HEK293 (cell line): ENCODE data around the gene STX1B.

ENCODE experiments used
- CTCF ChIA-PET: fragments of 350-600 bp; formaldehyde crosslinking; extraction: SDS; loops from one replicate; lab custom pipeline; 2021; ENCODE audit warnings: antibody characterized with exemption; lab: Yijun Ruan, JAX
- POLR2A ChIA-PET: fragments of 300-600 bp; formaldehyde crosslinking; extraction: SDS; loops from one replicate; lab custom pipeline; 2020; ENCODE audit warnings: antibody characterized with exemption, inconsistent platforms; lab: Yijun Ruan, JAX
- H3K27ac ChIP-seq: fragments of 200-500 bp; sonication (Bioruptor generic); 2 replicates; pipeline ENCODE4 v1.5.1; 2014; ENCODE audit warnings: low read depth, low read length, control low read depth, inconsistent platforms; ENCODE audit errors: extremely low read depth
- H3K36me3 ChIP-seq, 2 experiments: fragments of 200-500 bp in 1 of 2; sonication (Bioruptor generic) in 1 of 2; 1 replicate in 1 of 2; 2 replicates in 1 of 2; pipeline ENCODE4 v1.5.1; 2014 to 2017; ENCODE audit warnings: inconsistent platforms in 2 of 2, low read length in 2 of 2; ENCODE audit not compliant: control insufficient read depth in 2 of 2, insufficient read depth in 1 of 2
- H3K4me1 ChIP-seq: fragments of 200-500 bp; sonication (Bioruptor generic); 2 replicates; pipeline ENCODE4 v1.5.1; 2014; ENCODE audit warnings: mild to moderate bottlenecking, low read length, inconsistent platforms; ENCODE audit not compliant: control insufficient read depth, insufficient read depth
- H3K4me3 ChIP-seq: 2 replicates; pipeline ENCODE4 v1.5.1; 2011; ENCODE audit warnings: low read depth, mild to moderate bottlenecking, control low read depth, low read length, moderate library complexity
- H3K9me3 ChIP-seq: fragments of 200-500 bp; sonication (Bioruptor generic); 2 replicates; pipeline ENCODE4 v1.5.1; 2014; ENCODE audit warnings: low read depth, low read length, inconsistent platforms; ENCODE audit not compliant: control insufficient read depth, insufficient read depth
- CTCF ChIP-seq: fragments of 450-650 bp; formaldehyde crosslinking; IDR thresholded peaks from 2 replicates; pipeline ENCODE4 v1.5.1; 2016; ENCODE audit warnings: missing biosample characterization, missing genetic modification characterization
- EGR2 ChIP-seq: fragments of 450-650 bp; formaldehyde crosslinking; IDR thresholded peaks from 2 replicates; pipeline ENCODE4 v1.5.1; 2016; ENCODE audit warnings: low read depth, missing biosample characterization, missing genetic modification characterization
- IKZF3 ChIP-seq: fragments of 450-650 bp; IDR thresholded peaks from 2 replicates; pipeline ENCODE4 v1.5.0; 2018; ENCODE audit warnings: missing biosample characterization, mild to moderate bottlenecking, missing genetic modification characterization, moderate library complexity
- MYNN ChIP-seq: fragments of 450-650 bp; formaldehyde crosslinking; IDR thresholded peaks from 2 replicates; pipeline ENCODE4 v1.5.1; 2016; ENCODE audit warnings: missing biosample characterization, missing genetic modification characterization, borderline replicate concordance
- PRDM1 ChIP-seq: fragments of 450-650 bp; formaldehyde crosslinking; IDR thresholded peaks from 2 replicates; pipeline ENCODE4; 2016; ENCODE audit warnings: missing biosample characterization, missing genetic modification characterization
- SCRT2 ChIP-seq: fragments of 450-650 bp; formaldehyde crosslinking; IDR thresholded peaks from 2 replicates; pipeline ENCODE4 v1.5.1; 2016; ENCODE audit warnings: missing biosample characterization, missing genetic modification characterization
- ZBTB11 ChIP-seq: fragments of 450-650 bp; formaldehyde crosslinking; conservative IDR thresholded peaks from 2 replicates; pipeline ENCODE4 v1.5.1; 2016; ENCODE audit warnings: low read depth, missing biosample characterization, missing genetic modification characterization
- ZBTB17 ChIP-seq: fragments of 450-650 bp; formaldehyde crosslinking; IDR thresholded peaks from 2 replicates; pipeline ENCODE4 v1.5.1; 2016; ENCODE audit warnings: missing biosample characterization, missing genetic modification characterization
- ZIC2 ChIP-seq: fragments of 450-650 bp; formaldehyde crosslinking; IDR thresholded peaks from 2 replicates; pipeline ENCODE4 v1.5.1; 2016; ENCODE audit warnings: missing biosample characterization, missing genetic modification characterization
- ZNF211 ChIP-seq: fragments of 450-650 bp; formaldehyde crosslinking; IDR thresholded peaks from 2 replicates; pipeline ENCODE4 v1.5.1; 2016; ENCODE audit warnings: low read depth, missing biosample characterization, missing genetic modification characterization
- ZNF248 ChIP-seq: fragments of 450-650 bp; formaldehyde crosslinking; IDR thresholded peaks from 2 replicates; pipeline ENCODE4 v1.5.1; 2017; ENCODE audit warnings: missing biosample characterization, missing genetic modification characterization
- ZNF280D ChIP-seq: fragments of 450-650 bp; formaldehyde crosslinking; IDR thresholded peaks from 2 replicates; pipeline ENCODE4 v1.5.1; 2016; ENCODE audit warnings: missing biosample characterization, missing genetic modification characterization
- ZNF610 ChIP-seq: fragments of 450-650 bp; formaldehyde crosslinking; IDR thresholded peaks from 2 replicates; pipeline ENCODE4 v1.5.1; 2016; ENCODE audit warnings: missing biosample characterization, missing genetic modification characterization, borderline replicate concordance
- ZNF626 ChIP-seq: fragments of 450-650 bp; sonication (Bioruptor Pico); formaldehyde crosslinking; IDR thresholded peaks from 2 replicates; pipeline ENCODE4 v1.5.1; 2018; ENCODE audit warnings: missing biosample characterization, missing genetic modification characterization, inconsistent platforms
- ZNF645 ChIP-seq: fragments of 450-650 bp; formaldehyde crosslinking; IDR thresholded peaks from 2 replicates; pipeline ENCODE4; 2016; ENCODE audit warnings: missing biosample characterization, missing genetic modification characterization
- ZNF654 ChIP-seq: fragments of 450-650 bp; formaldehyde crosslinking; IDR thresholded peaks from 2 replicates; pipeline ENCODE4 v1.5.1; 2016; ENCODE audit warnings: low read depth, missing biosample characterization, missing genetic modification characterization
- ZNF776 ChIP-seq: fragments of 450-650 bp; formaldehyde crosslinking; IDR thresholded peaks from 2 replicates; pipeline ENCODE4 v1.5.0; 2017; ENCODE audit warnings: missing biosample characterization, missing genetic modification characterization, borderline replicate concordance
- ZSCAN16 ChIP-seq: fragments of 450-650 bp; formaldehyde crosslinking; IDR thresholded peaks from 2 replicates; pipeline ENCODE4 v1.5.1; 2016; ENCODE audit warnings: missing biosample characterization, missing genetic modification characterization
- TF ChIP-seq, protein P1 (sequence below): fragments of 450-650 bp; formaldehyde crosslinking; IDR thresholded peaks from 2 replicates; pipeline ENCODE4 v1.5.1; 2016; ENCODE audit warnings: missing biosample characterization, missing genetic modification characterization

Gene STX1B

GRCh38 chr16:30977502-30977901, 32.9 kb downstream of the STX1B start:
- CTCF ChIA-PET = interaction anchor here (0.6 to 1.5 kb wide), 6 partner anchors 21 to 1170 kb away, joined by 3 to 5 read pairs (median 3); no protein-coding TSS in a partner anchor
- TF ChIP-seq CTCF (tag by site-specific recombination) (peak; percentile 73), ZIC2 (tag by site-specific recombination) (0 out of 2 replicates have a peak, but pooled peaks have one; percentile 11), ZNF654 (tag by site-specific recombination) (peak; percentile 34), EGR2 (tag by site-specific recombination) (0 out of 2 replicates have a peak, but pooled peaks have one; percentile 23), ZBTB11 (tag by site-specific recombination) (no peak), ZNF776 (no peak)
- POLR2A ChIA-PET = interaction anchor here (0.7 to 1.2 kb wide), 2 partner anchors 13 to 203 kb away, joined by 5 read pairs; partner anchors contain the start of gene FUS

DNA sequence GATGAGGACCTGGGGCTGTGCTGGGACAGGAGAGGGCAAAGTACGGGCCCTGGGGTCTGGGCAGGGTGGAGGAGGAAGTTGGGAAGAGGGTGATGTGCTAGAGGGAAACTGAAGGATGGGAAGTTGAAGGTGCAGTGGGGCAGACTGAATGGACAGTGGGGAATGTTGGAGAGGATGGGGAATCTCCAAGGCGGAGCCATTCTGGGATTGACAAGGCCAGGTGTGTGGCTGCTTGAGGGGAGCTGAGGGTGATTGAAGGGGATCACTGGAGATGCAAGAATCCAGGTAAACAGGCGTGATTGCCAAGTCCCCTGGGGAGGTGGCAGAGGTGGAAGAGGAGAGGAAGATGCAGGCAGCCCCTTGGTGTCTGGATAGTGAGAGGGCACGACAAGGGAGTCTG, 34.0 kb downstream of the STX1B start:
- Histone ChIP-seq H3K4me3 (no peak overlapping the region), H3K36me3 (peaks cover 48 to 100% of the 10 kb centered on the region in 2 experiments), H3K4me1 (no peaks in the 10 kb centered on the region), H3K9me3 (no peaks in the 10 kb centered on the region), H3K27ac (no peak overlapping the region)
- ChIA-PET POLR2A (interaction anchor here (0.6 kb wide), 1 partner anchor 40 kb away, joined by 3 read pairs; no protein-coding TSS in a partner anchor), CTCF (interaction anchor here (1.1 kb wide), 1 partner anchor 22 kb away, joined by 3 read pairs; no protein-coding TSS in a partner anchor)
- 0 out of 2 replicates have a peak, but pooled peaks have one; percentile 19 for TF ChIP-seq ZBTB17
- no peak for TF ChIP-seq ZNF211 (tag by site-specific recombination)

More at GRCh38 chr16:30977502-30977901, 32.9 kb downstream of the STX1B start:
- Histone ChIP-seq H3K4me1 (no peaks in the 10 kb centered on the region), H3K36me3 (peaks cover 38 to 100% of the 10 kb centered on the region in 2 experiments; a peak in 2 of 3 replicates), H3K27ac (no peak overlapping the region), H3K4me3 (no peak overlapping the region), H3K9me3 (no peaks in the 10 kb centered on the region)

- H3K9me3 ChIP-seq = no peaks in the 10 kb centered on the region
- ChIA-PET POLR2A (interaction anchor here (0.7 kb wide), 2 partner anchors 24 to 221 kb away, joined by 3 read pairs; no protein-coding TSS in a partner anchor), CTCF (interaction anchor here (0.9 kb wide), 1 partner anchor 10 kb away, joined by 4 read pairs; the partner anchor contains the start of gene HSD3B7)
- H3K4me3 ChIP-seq = no peak overlapping the region
- no peaks in the 10 kb centered on the region for H3K4me1 ChIP-seq
- peaks cover 63 to 98% of the 10 kb centered on the region in 2 experiments for H3K36me3 ChIP-seq
- H3K27ac ChIP-seq = no peak overlapping the region
- TF ChIP-seq ZNF211 (tag by site-specific recombination) (no peak), PRDM1 (tag by site-specific recombination) (0 out of 2 replicates have a peak, but pooled peaks have one; percentile 14), ZNF248 (tag by site-specific recombination) (no peak), SCRT2 (tag by site-specific recombination) (peak; percentile 25; the same call in 1 of the 2 replicates), ZNF610 (tag by site-specific recombination) (no peak), ZNF645 (tag by site-specific recombination) (no peak), ZNF280D (tag by site-specific recombination) (no peak), MYNN (tag by site-specific recombination) (no peak), ZSCAN16 (tag by site-specific recombination) (no peak), ZNF626 (tag by site-specific recombination) (no peak), IKZF3 (tag by site-specific recombination) (no peak)
- TF ChIP-seq, protein P1, sequence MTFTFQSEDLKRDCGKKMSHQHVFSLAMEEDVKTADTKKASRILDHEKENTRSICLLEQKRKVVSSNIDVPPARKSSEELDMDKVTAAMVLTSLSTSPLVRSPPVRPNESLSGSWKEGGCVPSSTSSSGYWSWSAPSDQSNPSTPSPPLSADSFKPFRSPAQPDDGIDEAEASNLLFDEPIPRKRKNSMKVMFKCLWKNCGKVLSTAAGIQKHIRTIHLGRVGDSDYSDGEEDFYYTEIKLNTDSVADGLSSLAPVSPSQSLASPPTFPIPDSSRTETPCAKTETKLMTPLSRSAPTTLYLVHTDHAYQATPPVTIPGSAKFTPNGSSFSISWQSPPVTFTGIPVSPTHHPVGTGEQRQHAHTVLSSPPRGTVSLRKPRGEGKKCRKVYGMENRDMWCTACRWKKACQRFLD = no peak
Measured at GRCh38 chr16:30974348-30974747, 36.1 kb downstream of the STX1B start.
